Stimulated activated CD4-positive, alpha-beta T cell treated with anti-CD3 and anti-CD28 coated beads, Interleukin-1b, Interleukin-23, amount 100 ng/mL, for 1 hour (primary cell): ENCODE data around the gene UGT1A4.

Source experiments
- DNase-seq, 2 donors: peaks; one replicate each; pipeline ENCODE4 v3.0.0-alpha.2; 2020; ENCODE audit warnings: low read depth in 2 of 2

The UGT1A4 gene

DNA sequence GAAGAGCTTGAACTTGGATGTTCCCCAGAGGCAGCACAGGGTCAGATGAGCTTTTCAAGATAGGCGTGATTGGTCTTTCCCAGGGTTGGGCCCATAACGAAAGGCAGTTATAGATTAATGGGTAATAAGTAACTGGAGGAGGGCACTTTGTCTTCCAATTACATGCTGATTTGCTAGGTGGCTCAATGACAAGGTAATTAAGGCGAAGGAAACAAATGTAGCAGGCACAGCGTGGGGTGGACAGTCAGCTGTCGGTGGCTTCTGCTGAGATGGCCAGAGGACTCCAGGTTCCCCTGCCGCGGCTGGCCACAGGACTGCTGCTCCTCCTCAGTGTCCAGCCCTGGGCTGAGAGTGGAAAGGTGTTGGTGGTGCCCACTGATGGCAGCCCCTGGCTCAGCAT, at the start of gene UGT1A4:
TSS of gene UGT1A4 (plus strand) at position 185 of the 400 bp plus-strand sequence. CDS start at position 270, 85 bp downstream.
- DNase-seq: no peak

DNA sequence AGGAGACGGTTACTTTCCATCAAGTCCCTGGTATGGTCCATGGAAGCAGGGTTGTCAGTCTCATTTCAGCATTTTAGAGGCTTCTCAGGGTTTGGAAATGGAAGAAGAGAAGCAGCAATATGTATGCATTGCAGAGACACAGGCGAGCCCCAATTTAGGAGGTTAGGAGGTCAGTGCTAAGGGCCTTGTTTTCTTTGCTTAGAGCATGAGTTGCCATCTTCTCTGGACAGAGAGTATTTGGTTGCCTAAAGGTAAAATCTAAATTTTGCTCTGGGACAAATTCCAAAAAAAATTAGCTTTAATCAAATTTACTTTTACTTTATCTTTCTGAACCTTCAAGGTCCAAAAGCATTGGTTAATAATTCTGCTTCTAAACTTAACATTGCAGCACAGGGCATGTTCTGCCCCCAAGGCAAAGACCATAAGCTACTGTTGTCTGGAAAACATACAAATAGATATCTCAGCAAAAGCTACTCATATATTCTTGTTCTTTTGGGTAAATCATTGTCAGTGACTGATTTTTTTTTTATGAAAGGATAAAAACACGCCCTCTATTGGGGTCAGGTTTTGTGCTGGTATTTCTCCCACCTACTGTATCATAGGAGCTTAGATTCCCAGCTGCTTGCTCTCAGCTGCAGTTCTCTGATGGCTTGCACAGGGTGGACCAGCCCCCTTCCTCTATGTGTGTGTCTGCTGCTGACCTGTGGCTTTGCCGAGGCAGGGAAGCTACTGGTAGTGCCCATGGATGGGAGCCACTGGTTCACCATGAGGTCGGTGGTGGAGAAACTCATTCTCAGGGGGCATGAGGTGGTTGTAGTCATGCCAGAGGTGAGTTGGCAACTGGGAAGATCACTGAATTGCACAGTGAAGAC, 47.0 kb upstream of the UGT1A4 start, which contains the start of gene UGT1A9:
TSS of gene UGT1A9 (plus strand) at position 609 of the 872 bp plus-strand sequence. CDS start at position 646, 37 bp downstream.
- DNase-seq: no peak

DNA sequence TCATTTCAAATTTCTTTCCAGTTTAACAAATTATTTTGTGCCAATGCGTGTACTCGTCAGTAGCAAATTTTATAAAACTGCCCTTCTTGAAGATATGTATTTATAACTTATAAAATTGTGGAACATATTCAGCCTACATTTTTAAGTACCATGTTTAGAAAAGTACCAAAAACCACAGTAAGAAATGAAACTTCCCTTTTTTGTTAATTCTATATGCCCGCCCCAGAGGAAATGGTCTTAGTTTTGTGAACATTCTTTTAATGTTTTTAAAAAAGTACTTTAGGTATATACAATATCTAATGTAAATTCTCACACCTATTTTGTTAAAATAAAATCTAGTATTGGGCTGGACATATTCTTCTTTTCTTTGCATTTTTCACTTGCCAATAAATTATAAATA, 45.6 kb upstream of the UGT1A4 start:
- DNase-seq: no peak

DNA sequence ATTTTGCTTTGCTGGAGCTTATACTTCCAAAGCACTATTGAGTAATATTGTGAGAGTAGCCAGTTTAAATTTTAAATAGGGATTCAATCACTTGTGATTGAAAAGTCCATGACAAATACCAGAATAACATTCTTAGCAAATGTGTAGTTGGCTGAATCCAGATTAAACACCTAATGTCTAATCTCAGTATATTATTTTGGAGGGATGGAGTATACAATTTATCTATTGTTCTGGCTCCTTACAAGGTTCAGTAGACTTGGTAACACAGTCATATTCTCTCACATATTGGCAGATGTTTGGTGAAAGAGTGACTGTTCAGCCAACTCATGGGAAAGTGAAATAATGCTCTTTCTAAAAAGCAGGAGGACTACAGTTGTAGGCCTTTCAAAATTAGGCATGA, 44.6 kb upstream of the UGT1A4 start:
- no peak for DNase-seq

DNA sequence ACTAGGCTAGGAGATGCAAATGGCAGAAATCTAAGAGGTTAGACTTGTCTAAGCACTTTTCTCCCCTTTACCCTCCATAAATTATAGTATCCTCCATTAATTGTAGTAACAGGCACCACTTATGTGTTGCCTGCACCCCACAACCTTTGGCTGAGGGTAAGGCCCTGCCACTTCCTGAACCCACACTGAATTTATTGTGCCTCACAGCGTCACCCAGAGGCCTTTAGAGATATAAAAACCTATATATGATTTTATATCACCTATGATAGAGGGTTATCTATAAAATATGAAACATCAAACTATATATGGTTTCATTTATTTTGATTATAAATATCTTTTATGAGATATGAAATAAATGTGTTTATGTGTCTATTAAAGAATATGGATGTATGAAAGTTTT, 44.2 kb upstream of the UGT1A4 start:
- no peak for DNase-seq

DNA sequence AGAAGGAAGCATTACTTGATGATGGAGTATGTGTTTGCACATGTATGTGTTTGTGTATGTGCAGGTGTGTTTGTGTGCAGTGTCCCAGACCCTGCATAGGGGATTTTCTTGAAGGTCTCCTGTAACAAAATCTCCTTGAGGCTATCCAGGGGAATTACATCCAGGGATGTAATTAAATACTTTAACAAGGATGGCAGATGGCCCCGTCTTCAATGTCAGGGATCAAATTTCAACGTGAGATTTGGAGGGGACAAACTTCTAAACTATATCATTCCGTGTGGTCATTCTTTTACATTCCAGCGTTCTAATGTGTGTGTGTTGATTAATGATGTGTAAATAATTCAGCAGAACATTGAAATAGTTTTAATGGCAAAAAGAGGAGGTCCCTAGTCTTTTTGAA, 43.5 kb upstream of the UGT1A4 start:
- no peak for DNase-seq

DNA sequence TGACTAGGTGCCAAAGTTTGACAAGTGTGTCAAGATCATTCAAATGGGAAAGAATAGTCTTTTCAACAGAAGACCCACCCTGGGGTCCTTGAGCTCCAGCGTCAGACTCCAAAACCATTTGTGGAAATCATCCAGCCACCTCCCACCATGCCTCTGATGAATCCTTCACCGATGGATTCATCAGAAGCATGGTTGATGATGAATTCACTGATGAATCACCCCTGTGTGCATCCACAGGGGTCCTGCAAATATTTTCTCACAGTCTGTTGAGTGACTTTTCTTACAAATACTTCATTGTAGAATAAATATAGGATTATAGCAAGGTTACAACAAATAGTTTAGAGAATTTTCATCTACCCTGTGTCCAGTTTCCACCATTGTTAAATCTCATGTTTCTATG, 42.5 kb upstream of the UGT1A4 start:
- no peak for DNase-seq

DNA sequence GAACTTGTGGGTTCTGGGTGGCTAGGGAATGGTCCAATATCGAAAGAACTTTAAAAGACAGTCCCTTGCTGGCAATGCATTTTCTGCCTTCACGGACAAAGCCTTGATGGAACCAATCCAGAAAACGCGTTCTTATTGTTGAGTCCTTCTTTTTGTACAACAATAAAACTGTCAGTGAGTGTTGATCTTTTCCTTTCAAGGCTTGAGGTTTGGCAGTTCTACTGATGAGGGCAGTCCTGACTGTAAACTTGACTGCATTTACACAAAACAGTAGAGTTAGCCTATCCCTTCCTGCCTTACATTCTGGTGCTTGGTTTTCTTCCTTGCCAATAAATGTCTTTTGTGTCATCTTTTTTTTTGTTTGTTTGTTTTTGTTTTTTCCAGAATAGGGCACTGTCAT, 39.3 kb upstream of the UGT1A4 start:
- no peak for DNase-seq

DNA sequence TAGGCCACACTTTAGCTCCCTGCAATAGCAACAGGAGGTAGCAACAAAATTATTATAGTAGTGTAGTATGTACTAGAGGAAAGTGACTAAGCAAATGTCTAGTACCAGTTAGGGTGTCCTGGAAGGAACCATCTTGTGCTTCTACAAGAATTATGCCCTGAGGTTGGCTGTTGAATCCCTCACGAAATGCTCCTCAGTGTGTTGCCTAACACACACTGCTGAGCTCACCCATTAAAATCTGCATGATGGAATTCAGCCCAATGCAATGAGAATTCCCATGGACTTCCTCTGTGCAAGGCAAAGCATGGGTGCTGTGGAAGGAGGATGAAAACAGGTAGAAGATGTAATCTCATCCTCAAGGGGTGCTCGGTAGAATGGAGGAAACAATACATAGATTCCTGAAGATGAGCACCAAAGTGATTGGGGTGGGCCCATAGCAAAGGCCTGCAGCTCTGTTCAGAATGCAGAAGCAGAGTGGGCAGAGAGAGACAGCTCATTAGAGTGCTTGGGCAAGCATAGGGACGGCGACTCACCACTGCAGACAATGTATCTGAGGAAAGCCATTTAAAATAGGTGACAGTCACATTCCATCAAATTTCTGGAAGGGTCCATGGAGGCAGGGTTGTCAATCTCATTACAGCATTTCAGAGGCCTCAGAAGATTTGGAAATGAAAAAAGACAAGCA, 38.0 kb upstream of the UGT1A4 start:
- no peak for DNase-seq

DNA sequence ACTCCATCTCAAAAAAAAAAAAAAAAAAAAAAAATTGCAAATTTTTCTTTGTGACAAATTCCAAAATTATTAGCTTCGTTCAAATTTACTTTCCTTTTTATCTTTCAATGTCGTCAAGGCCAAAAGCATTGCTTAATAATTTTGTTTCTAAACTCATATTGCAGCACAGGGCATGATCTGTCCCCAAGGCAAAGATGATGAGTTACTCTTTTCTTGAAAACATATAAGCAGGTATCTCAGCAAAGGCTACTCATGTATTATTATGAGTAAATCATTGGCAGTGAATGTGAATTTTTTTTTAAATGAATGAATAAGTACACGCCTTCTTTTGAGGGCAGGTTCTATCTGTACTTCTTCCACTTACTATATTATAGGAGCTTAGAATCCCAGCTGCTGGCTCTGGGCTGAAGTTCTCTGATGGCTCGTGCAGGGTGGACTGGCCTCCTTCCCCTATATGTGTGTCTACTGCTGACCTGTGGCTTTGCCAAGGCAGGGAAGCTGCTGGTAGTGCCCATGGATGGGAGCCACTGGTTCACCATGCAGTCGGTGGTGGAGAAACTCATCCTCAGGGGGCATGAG, 36.9 kb upstream of the UGT1A4 start, which contains the start of gene UGT1A7:
TSS of gene UGT1A7 (plus strand) at position 381 of the 579 bp plus-strand sequence. CDS start at position 418, 37 bp downstream.
- DNase-seq: no peak

DNA sequence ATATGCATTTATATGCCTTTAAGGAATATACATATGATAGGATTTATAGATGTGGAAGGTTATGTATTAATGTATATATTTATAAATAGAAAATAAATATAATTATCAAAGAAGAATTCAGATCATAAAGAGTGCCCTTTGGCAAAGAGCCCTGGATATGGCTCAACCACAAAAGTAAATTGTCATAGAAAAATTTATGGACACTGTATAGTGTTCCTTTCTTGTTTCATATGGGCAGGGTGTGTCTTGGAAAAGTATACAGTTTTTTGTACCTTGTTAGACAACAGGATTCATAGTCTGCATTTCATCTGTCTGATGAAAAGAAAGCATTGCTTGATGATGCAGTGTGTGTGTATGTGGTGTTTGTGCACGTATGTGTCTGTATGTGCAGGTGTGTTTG, 33.9 kb upstream of the UGT1A4 start:
- no peak for DNase-seq

DNA sequence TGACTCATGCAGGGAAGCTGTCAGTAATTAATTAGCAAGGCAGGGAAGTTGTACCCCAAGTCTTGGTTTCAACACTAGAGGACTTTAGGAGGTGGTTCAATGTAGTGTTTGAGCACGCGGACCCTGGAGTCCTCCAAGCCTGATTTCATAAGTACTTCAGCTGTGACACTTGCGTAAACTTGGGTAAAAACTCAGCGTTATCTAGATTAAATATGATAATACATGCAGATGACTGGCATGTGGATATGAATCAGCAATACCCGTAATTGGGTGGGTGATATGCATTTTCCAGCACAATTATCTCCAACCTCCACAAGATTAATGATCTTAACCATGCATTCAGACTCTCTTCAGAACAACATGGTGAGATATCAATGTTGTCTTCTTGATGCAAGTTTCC, 31.6 kb upstream of the UGT1A4 start:
- no peak for DNase-seq

DNA sequence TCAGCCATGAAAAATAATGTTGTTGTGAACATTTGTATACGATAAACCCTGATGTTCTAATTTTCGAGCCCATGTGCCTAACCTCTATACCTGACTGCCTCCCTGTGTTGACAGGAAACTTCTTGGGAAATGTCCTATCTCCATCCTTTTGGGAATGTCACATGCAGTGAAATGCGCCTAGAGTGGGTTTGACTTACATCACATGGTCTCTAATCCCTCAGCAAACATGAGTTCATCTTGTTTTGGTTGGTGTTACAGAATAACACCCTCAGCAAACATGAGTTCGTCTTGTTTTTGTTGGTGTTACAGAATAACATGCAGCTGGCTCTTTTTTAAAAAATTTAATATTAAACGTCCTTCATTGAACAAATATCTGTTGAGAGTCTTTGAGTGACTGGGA, 30.2 kb upstream of the UGT1A4 start:
- DNase-seq: no peak

DNA sequence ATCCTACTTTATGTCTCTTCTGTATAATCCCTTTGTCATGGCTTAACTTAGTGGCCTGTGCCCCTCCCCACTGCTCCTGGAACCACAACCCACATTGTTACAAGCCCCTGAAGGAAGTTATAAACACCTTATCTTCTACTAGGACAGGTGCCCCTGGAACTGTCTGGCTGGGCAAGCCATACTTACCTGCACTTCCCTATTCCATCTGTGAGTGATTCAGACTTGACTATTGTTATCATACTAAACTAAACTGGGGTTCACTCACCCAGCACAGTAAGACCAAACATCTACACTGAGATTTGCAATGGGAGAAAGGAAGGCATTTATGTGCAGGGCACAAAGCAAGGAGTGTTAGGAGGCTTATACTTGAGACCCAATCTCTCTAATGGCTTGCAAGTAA, 29.5 kb upstream of the UGT1A4 start:
- no peak for DNase-seq

DNA sequence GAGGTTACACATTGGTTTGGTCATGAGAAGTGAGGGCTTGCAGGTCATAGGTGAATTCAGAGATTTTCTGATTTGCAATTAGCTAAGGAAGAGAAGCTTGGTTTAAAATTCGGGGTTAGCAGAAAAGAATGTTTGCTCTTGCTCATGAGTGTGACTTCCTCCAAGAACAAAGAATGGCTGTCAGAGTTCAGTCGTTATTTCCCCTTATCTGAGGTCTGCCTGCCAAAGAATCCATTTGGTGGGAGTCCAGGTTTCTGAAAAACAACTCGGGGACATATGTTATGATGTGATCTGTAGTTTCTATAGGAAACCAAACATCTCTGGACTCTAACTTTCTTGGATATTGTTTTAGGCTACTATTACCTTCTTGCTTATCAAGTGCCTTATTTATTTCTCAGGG, 29.0 kb upstream of the UGT1A4 start:
- no peak for DNase-seq

DNA sequence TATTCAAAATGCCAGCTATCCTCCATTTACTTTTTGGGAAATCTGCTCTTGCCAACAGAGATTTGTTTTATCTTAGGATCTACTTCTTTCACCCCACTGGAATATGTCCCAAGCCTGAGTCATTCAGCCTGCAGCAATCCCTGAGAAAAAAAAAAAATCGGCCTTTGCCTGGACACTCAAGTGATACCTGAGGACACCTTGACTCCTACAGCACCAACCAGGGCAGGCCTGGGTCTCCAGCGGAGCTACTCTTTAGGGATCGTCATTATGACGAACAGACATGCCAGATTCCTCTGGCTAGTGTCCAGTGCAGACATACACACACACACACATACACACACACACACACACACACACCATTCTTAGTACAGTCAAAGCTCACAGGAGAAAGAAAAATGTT, 28.1 kb upstream of the UGT1A4 start:
- DNase-seq: no peak

DNA sequence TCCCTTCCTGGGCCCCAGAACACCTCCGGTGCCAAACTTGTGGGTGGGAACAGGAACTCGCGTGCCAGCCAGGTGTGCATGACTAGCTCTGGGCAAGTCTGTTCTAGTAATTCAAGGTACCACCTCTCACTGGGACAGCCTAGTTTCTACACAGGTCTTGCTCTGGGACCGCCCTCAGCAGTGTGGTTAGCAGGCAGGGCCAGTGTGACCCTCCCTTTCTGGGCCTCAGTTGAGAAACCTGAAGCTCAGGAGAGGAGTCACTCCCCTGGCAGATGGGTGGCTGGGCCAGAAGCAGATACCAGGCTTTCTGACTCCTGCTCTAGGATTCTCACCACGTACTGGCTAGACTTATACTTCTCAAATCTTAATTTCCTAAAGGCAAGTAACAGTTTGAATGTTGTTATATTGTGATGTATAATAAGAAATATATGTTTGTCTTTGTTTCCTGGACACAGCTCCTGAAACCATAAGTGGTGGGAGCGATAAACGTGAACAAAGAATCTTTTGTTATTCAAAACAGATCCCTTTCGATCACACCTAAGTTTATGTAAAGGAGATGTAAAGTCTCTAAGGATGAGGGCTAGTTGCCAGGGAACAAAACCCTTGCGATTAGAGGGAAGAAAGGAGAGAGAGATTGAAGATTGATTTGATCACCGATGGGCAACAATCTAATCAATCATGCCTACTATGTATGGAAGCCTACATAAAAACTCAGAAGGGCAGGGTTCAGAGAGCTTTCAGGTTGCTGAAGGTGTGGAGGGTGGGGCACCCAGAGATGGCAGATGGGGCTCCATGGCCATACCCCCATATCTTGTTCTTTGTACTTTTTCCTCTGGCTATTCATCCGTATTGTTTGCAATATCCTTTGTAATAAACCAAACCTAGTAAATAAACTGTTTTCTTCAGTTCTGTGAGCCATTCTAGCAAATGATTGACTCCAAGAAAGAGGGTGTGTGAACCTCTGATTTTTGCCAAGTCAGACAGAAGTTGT, 26.8 kb upstream of the UGT1A4 start:
- DNase-seq: no peak

DNA sequence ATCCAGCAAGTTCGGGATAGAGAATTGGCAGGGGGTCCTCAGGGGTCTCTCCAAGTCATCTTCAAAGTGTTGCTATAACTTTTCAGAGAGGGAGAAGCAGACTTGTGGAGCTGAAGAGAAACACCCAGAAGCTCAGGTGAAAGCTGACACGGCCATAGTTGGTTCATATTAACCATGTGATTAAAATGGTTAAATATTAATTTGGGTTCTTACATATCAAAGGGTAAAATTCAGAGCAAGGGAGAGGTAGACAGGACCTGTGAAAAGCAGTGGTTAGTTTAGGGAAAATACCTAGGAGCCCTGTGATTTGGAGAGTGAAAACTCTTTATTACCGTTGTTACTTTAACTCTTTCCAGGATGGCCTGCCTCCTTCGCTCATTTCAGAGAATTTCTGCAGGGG, 25.9 kb upstream of the UGT1A4 start, which contains the start of gene UGT1A6:
TSS of gene UGT1A6 (plus strand) at position 243 of the 400 bp plus-strand sequence. CDS start at position 358, 115 bp downstream.
- no peak for DNase-seq

DNA sequence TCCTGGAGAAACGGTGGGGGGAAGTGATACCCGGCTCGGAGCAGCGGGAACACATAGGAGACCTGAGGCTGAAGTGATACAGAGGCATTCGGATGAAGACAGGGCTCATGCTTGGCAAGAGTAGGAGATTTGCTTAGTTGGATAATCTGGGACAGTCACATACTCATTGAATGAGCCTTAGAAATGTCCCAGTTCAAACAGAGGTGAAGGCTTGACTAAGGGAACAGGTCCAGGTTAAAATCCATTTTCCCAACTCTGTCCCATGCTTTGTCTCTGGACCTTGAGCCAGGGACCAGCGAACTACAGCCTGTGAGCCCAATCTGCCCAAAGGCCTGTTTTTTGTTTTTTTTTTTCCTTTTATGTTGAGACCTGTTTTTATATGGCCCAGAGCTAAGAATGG, 24.6 kb upstream of the UGT1A4 start:
- DNase-seq: no peak

DNA sequence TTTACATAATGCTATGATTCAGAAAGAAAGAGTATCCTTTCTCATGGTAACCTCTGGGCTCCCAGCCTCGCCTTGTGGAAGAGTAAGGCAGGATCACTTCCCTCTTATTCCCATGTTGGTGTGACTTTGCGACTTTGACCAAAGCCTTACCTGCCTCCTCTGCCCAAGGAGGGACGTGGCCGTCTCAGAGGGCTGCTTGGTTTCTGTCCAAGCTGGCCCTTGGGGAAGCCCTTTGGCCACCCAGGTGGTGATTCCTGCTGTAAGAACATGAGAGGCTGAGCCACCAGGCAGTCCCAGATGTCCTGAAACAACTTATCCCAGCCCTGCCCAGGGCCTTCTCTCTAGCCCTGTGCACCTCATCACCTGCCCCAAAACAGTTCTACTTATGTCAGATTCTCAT, 19.8 kb upstream of the UGT1A4 start:
- no peak for DNase-seq

DNA sequence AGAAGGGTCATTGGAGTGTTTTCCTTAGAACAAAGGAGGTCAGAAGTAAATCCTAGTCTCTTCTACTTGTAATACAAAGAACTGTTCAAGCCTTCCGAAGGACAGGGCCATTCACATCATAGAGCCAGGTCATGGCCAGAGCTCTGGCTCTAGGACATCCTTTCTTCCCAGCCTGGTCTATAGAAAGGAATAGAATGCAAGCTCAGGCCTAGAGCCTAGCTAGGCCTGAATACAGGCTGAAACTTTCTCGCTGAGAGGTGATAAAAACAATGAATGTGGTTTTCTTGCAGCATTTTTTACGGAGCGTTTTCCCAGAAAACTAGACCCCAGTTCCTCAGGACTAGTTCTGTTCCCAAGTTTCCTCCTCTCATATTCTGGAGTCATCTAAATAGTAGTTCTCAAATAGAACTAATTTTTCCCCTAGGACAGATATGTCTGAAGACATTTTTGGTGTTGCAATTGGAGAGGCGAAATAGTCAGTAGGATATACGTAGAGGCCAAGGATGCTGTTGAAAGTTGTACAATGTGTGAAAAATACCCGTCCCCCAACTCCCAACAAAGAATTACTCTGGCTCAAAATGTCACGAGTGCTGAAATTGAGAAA, 19.0 kb upstream of the UGT1A4 start:
- DNase-seq: no peak
